HG02623 (cell line): Measurements from ENCODE around the gene LFNG.

ENCODE experiments used
- ATAC-seq: cut with Tn5 transposase; IDR thresholded peaks from one replicate; pipeline ENCODE4 v1.9.1; 2021; ENCODE audit warnings: moderate library complexity; ENCODE audit not compliant: unreplicated experiment

The LFNG gene

GRCh38 chr7:2515424-2516193 is 4.0 kb upstream of the LFNG start:
- no peak for ATAC-seq

- no peak for ATAC-seq
These were observed 3.4 kb upstream of the LFNG start for GRCh38 chr7:2516194-2516555.

- no peak for ATAC-seq
These were observed 2.5 kb upstream of the LFNG start for GRCh38 chr7:2517026-2517425.

GRCh38 chr7:2517678-2518507 is 1.7 kb upstream of the LFNG start:
- ATAC-seq = no peak

GRCh38 chr7:2518737-2519118 is 846 bp upstream of the LFNG start:
- no peak for ATAC-seq

GRCh38 chr7:2520131-2520760 is 672 bp downstream of the LFNG start:
- no peak for ATAC-seq

GRCh38 chr7:2520761-2521290 is 1.3 kb downstream of the LFNG start:
- no peak for ATAC-seq

GRCh38 chr7:2521341-2521745 is 1.8 kb downstream of the LFNG start:
- ATAC-seq = no peak

GRCh38 chr7:2521952-2522591 is 2.5 kb downstream of the LFNG start:
- ATAC-seq = no peak

- no peak for ATAC-seq
These were observed 3.3 kb downstream of the LFNG start for GRCh38 chr7:2522780-2523433.

GRCh38 chr7:2523461-2523936 is 3.9 kb downstream of the LFNG start:
- no peak for ATAC-seq

GRCh38 chr7:2523941-2524807 is 4.6 kb downstream of the LFNG start:
- no peak for ATAC-seq

GRCh38 chr7:2524808-2525657 is 5.5 kb downstream of the LFNG start:
- no peak for ATAC-seq

GRCh38 chr7:2525658-2526630 is 6.4 kb downstream of the LFNG start:
- ATAC-seq = no peak

- ATAC-seq = no peak
These were observed 7.3 kb downstream of the LFNG start for GRCh38 chr7:2526659-2527504.
